Activated CD4-positive, alpha-beta T cell treated with anti-CD3 and anti-CD28 coated beads for 36 hours (primary cell): Measurements from ENCODE around the gene AADAC. TPM values are rescaled to one million over a fixed set of nuclear protein-coding genes. Genes with fewer than 3 reads are reported as not detected.
A peak's percentile ranks its signal among the peaks of the same experiment; 100 is the strongest.
"Not testable (repeated sequence)": the region's sequence is repeated elsewhere in the genome, so short reads cannot be mapped to it uniquely, and the experiment has no call there.

Experiments used
- ATAC-seq: fragments of 200-7000 bp; cut with Tn5 transposase; one replicate; pipeline ENCODE4 v1.10.0; 2021; ENCODE audit warnings: mild to moderate bottlenecking, moderate library complexity
- CTCF ChIA-PET: fragments of 350-600 bp; sonication (Branson Sonifier 250); formaldehyde crosslinking; loops from one replicate; lab custom pipeline; 2021; ENCODE audit warnings: antibody characterized with exemption; lab: Charles Lee
- POLR2A ChIA-PET: fragments of 350-600 bp; sonication (Branson Sonifier 250); formaldehyde crosslinking; loops from one replicate; lab custom pipeline; 2021; ENCODE audit warnings: antibody characterized with exemption, inconsistent platforms; lab: Charles Lee
- DNase-seq: peaks from one replicate; pipeline ENCODE4 v3.0.0-alpha.2; 2020
- H3K27ac Mint-ChIP-seq: one replicate; pipeline ENCODE4 v1.8.0; 2021; ENCODE audit warnings: mixed read lengths
- H3K27me3 Mint-ChIP-seq: one replicate; pipeline ENCODE4 v1.8.0; 2021; ENCODE audit warnings: mixed read lengths
- H3K36me3 Mint-ChIP-seq: one replicate; pipeline ENCODE4 v1.8.0; 2021; ENCODE audit warnings: low read depth, mixed read lengths
- H3K4me1 Mint-ChIP-seq: one replicate; pipeline ENCODE4 v1.8.0; 2021; ENCODE audit warnings: mixed read lengths
- H3K4me3 Mint-ChIP-seq: one replicate; pipeline ENCODE4 v1.8.0; 2021; ENCODE audit warnings: mild to moderate bottlenecking, moderate library complexity, mixed read lengths
- H3K9me3 Mint-ChIP-seq: one replicate; pipeline ENCODE4 v1.8.0; 2021; ENCODE audit warnings: low read depth, mixed read lengths
- intact Hi-C, 2 experiments: fragments of 100-400 bp; cut with DNase I in 1 of 2; cut with micrococcal nuclease in 1 of 2; formaldehyde crosslinking; loops; one replicate each; pipeline versions ENCODE4 v1.14.2 to v1.15.1; 2022 to 2024; cut with DNase I, micrococcal nuclease
- total RNA-seq, 2 experiments: library from RNA; stranded (reverse); gene quantifications; one replicate each; pipeline ENCODE4 v1.2.3, GENCODE V29; 2021

The AADAC gene
- total RNA-seq, 2 experiments from 2014 or later: not detected

DNA sequence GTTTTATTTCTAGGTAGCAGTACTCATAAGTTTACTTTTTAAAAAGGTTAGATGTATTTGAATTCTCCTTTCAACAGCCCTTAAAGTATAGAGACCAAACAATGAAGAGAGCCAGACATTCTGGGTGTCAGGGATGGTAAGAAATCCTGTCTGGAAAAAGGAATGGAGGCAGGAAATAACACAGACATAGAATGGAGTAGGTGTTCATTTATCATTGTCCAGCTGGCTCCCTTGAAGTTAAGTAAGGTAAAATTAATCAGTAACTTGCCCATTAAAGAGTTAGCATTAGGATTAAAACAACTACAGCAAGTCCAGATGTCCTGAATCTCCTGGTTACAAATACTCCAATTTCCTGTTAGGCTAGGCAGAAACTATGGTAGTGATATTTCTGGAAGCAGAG lies 46.0 kb downstream of the AADAC start:
- Mint-ChIP-seq H3K4me1 (no peaks in the 10 kb centered on the region), H3K9me3 (no peaks in the 10 kb centered on the region), H3K27me3 (peaks cover 2% of the 10 kb centered on the region), H3K4me3 (no peak overlapping the region), H3K36me3 (no peaks in the 10 kb centered on the region), H3K27ac (no peak overlapping the region)
- intact Hi-C loops: no loop called here
- CTCF ChIA-PET: interaction anchor here (1.3 to 1.5 kb wide), 2 partner anchors 17 to 21 kb away, joined by 3 to 6 read pairs; no protein-coding TSS in a partner anchor
- ATAC-seq: no peak
- no peak for DNase-seq
- POLR2A ChIA-PET: no interaction called here

DNA sequence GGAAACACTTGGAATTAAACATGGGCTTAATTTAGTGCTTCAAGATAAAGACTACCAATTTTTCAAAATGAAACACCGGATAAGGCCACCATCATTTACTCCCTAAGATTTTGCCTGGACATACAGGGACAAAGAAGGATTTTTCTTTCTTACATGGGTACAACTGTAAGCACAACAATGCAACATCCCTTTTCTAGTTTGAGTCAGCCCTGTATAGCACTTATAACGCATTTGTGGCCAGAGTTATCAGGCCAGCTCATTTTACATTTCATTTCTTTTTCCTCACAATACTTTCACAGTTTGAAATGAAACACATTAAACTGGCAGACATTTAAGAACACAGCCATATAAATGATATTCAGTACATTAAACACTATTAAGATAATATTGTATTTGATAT lies 49.7 kb downstream of the AADAC start:
- POLR2A ChIA-PET: no interaction called here

DNA sequence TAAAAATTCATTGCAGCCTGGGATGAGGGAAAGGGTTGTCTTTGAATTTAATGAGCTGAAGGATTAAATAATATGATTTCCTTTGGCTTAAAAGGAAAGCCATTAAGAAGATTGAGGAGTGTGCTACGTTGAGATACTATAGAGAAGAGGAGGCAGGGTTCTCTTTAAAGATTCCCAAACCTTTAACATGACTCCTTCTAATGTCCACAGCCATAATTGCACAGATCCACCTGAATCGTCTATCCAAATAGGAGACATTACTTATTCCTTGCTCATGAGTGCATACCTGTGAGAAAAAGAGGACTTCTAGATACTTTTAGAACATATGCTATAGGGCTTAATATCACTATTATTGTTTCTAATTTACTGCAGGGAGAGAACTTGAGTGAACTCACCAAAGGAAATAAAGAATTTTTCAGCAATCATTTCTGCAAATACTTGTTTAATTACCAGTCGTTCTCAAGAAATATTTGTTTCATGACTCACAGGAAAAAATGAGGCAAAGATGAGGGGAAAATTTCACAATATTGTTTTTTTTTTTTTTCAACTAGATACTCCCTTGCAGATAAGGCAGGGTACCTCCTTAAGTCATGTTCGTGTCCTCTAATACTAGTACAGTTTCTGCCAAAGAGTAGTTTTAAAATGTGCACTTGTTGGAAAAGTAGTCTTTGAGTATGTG lies 50.6 kb downstream of the AADAC start:
- no peaks in the 10 kb centered on the region for H3K4me1 Mint-ChIP-seq
- no peaks in the 10 kb centered on the region for H3K9me3 Mint-ChIP-seq
- no peak overlapping the region for H3K27ac Mint-ChIP-seq
- no peaks in the 10 kb centered on the region for H3K27me3 Mint-ChIP-seq
- intact Hi-C loops: no loop called here
- no peak for ATAC-seq
- ChIA-PET CTCF (interaction anchor here (0.9 kb wide), 1 partner anchor 26 kb away, joined by 3 read pairs; no protein-coding TSS in a partner anchor), POLR2A (no interaction called here)
- no peak overlapping the region for H3K4me3 Mint-ChIP-seq
- no peaks in the 10 kb centered on the region for H3K36me3 Mint-ChIP-seq
- no peak for DNase-seq

More for the DNA sequence above, 49.7 kb downstream of the AADAC start:
- Mint-ChIP-seq H3K4me3 (no peak overlapping the region), H3K4me1 (no peaks in the 10 kb centered on the region), H3K9me3 (no peaks in the 10 kb centered on the region), H3K27ac (no peak overlapping the region), H3K27me3 (no peaks in the 10 kb centered on the region), H3K36me3 (no peaks in the 10 kb centered on the region)
- CTCF ChIA-PET: interaction anchor here (0.9 kb wide), 2 partner anchors 25 to 911 kb away, joined by 3 read pairs; no protein-coding TSS in a partner anchor
- no peak for ATAC-seq
- intact Hi-C loops: no loop called here
- DNase-seq: no peak

DNA sequence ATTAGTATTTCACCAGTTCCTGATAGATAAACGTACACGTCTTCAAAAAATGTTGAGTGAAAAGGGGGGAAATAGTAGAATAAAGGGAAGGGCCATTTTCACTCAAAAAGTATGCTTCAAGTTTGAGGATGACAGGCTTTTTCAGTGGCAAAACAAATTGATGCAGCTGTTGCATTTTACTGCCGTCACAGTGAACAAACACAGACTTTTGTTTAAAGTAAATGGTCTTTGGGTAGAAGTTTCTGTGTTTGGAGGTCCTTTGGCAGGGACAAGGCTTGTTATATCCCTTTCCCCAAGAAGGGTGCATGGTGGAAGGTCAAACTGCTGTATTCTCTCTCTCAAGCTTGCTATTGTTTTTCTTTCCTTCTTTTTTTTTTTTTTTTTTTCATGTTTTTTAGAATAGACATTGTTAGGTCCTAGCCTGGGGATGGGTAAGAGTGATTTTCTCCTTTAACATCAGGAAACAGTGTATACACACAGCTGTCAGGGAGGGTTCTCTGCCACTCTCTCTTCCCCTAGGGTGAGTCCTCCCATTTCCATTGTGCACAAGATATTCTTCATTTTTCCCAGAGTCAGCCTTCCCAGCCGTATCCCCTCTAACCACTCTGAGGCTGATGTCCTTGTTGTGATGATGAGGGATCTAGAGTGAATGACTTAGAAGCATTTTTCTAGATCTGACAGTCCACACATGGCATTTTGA lies 52.9 kb downstream of the AADAC start:
- no peak for ATAC-seq
- no peak for DNase-seq
- intact Hi-C loops: no loop called here
- POLR2A ChIA-PET: interaction anchor here (0.6 kb wide), 1 partner anchor 630 kb away, joined by 3 read pairs; no protein-coding TSS in a partner anchor
- H3K27ac Mint-ChIP-seq: no peak overlapping the region
- H3K4me3 Mint-ChIP-seq: no peak overlapping the region
- CTCF ChIA-PET: no interaction called here
- H3K4me1 Mint-ChIP-seq: peaks cover 5% of the 10 kb centered on the region
- H3K9me3 Mint-ChIP-seq: no peaks in the 10 kb centered on the region
- H3K27me3 Mint-ChIP-seq: no peaks in the 10 kb centered on the region
- H3K36me3 Mint-ChIP-seq: no peaks in the 10 kb centered on the region

DNA sequence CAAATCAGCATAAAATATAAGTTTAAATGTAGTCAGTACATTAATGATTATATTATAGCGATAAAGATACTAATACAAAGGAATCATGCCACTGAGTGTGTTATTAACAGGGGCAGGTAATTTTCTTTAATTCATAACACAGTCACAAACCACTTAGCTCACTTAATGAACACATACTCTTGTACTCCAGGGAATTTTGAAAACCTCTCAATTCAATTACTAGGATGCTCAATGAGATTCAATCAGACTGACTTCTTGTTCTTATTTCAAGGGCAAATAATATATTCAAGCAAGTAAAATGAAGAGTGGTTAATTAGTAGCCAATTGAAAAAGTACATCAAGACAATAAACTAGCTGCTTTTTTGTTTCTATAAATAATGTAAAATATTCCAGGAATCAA lies 53.8 kb downstream of the AADAC start:
- Mint-ChIP-seq H3K36me3 (no peaks in the 10 kb centered on the region), H3K9me3 (no peaks in the 10 kb centered on the region)
- POLR2A ChIA-PET: interaction anchor here (0.6 kb wide), 2 partner anchors 629 to 648 kb away, joined by 3 to 6 read pairs; no protein-coding TSS in a partner anchor

DNA sequence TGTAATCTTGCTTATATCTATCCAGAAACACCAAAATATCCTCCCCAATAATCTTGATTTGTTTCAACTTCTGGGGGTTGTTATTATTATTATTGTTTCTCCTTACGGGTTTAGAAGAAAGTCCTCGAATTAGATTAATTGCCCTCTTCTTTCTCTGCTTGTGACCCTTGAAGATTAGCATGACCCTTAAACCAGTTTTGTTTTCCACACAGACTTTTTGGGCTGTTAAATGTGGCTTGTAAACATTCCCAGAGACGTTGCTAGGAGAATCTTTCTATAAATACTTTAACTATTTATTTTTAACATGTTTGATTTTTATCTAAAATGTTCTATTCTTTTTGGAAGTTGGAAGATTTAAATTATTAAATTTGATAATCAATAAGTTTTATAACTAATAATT lies 55.3 kb downstream of the AADAC start:
- DNase-seq (no peak), ATAC-seq (no peak)
- Mint-ChIP-seq H3K36me3 (no peaks in the 10 kb centered on the region), H3K27me3 (no peaks in the 10 kb centered on the region), H3K4me1 (peaks cover 7% of the 10 kb centered on the region), H3K9me3 (no peaks in the 10 kb centered on the region), H3K4me3 (no peak overlapping the region), H3K27ac (no peak overlapping the region)
- intact Hi-C loops: no loop called here
- CTCF ChIA-PET: interaction anchor here (0.8 kb wide), 1 partner anchor 32 kb away, joined by 3 read pairs; no protein-coding TSS in a partner anchor
- POLR2A ChIA-PET: no interaction called here

More for the DNA sequence above, 53.8 kb downstream of the AADAC start:
- DNase-seq: no peak
- Mint-ChIP-seq H3K27ac (no peak overlapping the region), H3K27me3 (no peaks in the 10 kb centered on the region), H3K4me3 (no peak overlapping the region), H3K4me1 (peaks cover 7% of the 10 kb centered on the region)
- intact Hi-C loops: no loop called here
- no peak for ATAC-seq
- CTCF ChIA-PET: interaction anchor here (0.7 to 0.8 kb wide), 2 partner anchors 10 to 54 kb away, joined by 3 read pairs; no protein-coding TSS in a partner anchor

DNA sequence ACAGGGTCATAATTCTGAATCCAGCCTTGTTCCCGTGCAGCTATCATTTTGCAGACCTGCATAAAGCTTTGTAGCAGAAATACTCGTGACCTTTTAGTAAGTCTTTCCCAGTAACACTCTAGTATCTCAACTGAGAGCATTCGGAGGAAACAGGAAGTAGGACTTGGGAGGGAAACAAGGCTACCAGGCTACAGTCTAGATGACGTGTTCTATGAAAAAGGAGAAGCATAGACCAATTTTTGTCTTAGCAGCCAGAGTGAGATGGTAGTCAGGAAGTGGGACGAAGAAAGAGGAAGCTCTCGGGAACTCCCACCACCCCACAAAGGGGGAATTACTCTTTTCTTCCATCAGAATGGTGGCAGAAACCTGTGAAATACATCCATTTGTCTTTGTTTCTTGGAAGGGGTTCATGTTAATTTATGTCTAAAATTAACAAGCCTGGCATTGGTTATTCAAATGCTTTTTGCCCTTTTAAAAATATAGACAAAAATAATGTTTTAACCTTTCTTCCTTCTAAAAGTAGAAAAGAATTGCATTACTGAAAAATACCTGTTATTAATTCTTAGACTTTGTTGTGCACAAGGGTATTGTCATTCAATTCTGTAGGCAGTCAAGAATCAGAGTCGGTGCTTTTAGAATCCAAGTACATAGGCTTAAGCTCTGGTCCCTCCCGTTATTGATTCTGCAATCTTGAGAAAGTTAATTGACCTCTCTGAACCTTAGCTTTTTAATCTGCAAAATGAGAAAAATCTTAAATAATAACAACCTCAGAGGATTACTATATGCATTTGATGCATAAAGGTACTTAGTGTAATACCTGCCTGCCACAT lies 57.9 kb downstream of the AADAC start:
- ATAC-seq: peak; percentile 36
- peaks cover 3% of the 10 kb centered on the region for H3K27me3 Mint-ChIP-seq
- intact Hi-C loops: no loop called here
- no peaks in the 10 kb centered on the region for H3K9me3 Mint-ChIP-seq
- POLR2A ChIA-PET: no interaction called here
- no peaks in the 10 kb centered on the region for H3K36me3 Mint-ChIP-seq
- DNase-seq: no peak
- H3K4me1 Mint-ChIP-seq: peaks cover 12% of the 10 kb centered on the region
- no peak overlapping the region for H3K27ac Mint-ChIP-seq
- CTCF ChIA-PET: interaction anchor here (0.5 to 0.7 kb wide), 3 partner anchors 140 to 431 kb away, joined by 3 read pairs; no protein-coding TSS in a partner anchor
- no peak overlapping the region for H3K4me3 Mint-ChIP-seq

DNA sequence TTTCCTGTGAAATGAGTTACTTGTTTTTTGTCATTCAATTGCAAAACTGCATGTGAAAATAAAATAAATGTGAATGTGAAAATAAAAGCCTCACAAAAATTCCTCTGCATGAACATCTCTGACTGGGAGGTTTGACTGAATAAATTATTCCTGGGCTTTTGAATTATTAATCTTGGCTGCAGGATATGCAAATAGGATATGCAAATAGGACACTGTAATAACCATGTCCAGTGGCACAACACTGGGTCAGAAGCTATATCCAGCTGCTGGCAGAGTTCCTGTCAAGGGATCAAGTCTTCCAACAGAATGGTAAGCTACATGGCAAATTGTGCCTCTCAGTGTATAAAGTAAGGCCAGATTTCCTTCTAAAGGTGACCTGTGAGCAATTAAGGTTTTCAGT lies 59.5 kb downstream of the AADAC start, which contains the start of gene SUCNR1:
TSS of gene SUCNR1 (plus strand) at position 246 of the 400 bp plus-strand sequence. CDS start 6,250 bp downstream, outside the sequence.
- Mint-ChIP-seq H3K36me3 (no peaks in the 10 kb centered on the region), H3K9me3 (no peaks in the 10 kb centered on the region), H3K4me1 (peaks cover 12% of the 10 kb centered on the region), H3K27me3 (peaks cover 3% of the 10 kb centered on the region), H3K4me3 (no peak within 1 kb of the TSS), H3K27ac (no peak within 1 kb of the TSS)
- intact Hi-C loops: no loop called here
- CTCF ChIA-PET: no interaction called here
- POLR2A ChIA-PET: no interaction called here
- no peak for DNase-seq
- no peak for ATAC-seq

DNA sequence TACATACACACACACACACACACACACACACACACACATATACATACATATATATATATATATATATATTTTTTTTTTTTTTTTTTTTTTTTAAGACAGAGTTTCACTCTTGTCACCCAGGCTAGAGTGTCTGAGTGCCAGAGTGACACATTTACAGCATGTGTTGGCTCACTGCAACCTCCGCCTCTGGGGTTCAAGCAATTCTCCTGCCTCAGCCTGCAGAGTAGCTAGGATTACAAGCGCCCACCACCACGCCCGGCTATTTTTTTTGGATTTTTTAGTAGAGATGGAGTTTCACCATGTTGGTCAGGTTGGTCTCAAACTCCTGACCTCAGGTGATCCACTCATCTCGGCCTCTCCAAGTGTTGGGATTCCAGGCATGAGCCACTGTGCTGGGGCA lies 60.2 kb downstream of the AADAC start:
- POLR2A ChIA-PET, intact Hi-C loops, CTCF ChIA-PET, ATAC-seq, H3K36me3 Mint-ChIP-seq, DNase-seq, H3K27me3 Mint-ChIP-seq, H3K27ac Mint-ChIP-seq, H3K4me3 Mint-ChIP-seq, H3K9me3 Mint-ChIP-seq: not testable (repeated sequence)
- H3K4me1 Mint-ChIP-seq: peaks cover 12% of the 10 kb centered on the region

DNA sequence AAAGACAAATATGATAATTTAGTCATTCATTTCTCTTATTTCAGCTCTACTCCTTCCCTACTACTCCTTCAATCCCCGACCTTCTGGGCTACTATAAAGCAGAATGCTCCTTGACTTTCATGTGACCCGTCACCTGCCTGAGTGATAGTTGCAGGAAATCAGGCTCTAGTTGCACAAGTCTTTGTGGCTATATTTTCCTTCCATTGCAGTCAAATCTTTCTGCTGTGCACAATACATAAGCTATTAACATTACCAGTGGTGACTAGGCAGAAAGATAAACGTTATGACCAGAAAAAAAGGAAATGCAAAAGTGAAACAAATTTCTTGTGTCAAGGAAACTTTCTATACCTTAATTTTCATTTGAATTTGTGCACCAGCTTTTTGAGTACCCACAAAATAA lies 61.8 kb downstream of the AADAC start:
- ATAC-seq: no peak
- POLR2A ChIA-PET: no interaction called here
- CTCF ChIA-PET: interaction anchor here (0.8 kb wide), 1 partner anchor 36 kb away, joined by 3 read pairs; no protein-coding TSS in a partner anchor

DNA sequence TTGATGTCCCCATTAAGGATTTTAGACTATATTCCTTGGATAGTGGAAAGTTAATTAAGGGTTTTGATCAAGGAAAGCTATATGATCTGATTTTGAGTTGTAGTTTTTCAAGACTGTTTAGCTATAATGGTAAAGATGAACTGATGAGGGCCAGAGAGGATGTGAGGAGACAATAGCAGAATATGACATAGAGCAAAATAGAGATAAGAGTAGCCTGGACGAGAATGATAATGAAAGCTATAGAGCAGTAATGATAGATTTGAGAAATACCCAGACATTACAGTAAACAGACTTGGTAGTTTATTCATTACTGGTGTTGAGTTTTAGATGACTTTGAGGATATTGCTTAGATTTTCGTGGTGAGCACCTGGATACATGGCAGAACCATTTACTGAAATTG lies 63.4 kb downstream of the AADAC start:
- POLR2A ChIA-PET: no interaction called here
- Mint-ChIP-seq H3K27me3 (peaks cover 3% of the 10 kb centered on the region), H3K4me3 (no peak overlapping the region), H3K36me3 (no peaks in the 10 kb centered on the region), H3K27ac (no peak overlapping the region), H3K4me1 (peaks cover 9% of the 10 kb centered on the region), H3K9me3 (no peaks in the 10 kb centered on the region)
- DNase-seq (no peak), ATAC-seq (no peak)
- CTCF ChIA-PET: interaction anchor here (1.2 kb wide), 1 partner anchor 17 kb away, joined by 3 read pairs; no protein-coding TSS in a partner anchor
- intact Hi-C loops: no loop called here

More for the DNA sequence above, 61.8 kb downstream of the AADAC start:
- Mint-ChIP-seq H3K4me3 (no peak overlapping the region), H3K27me3 (peaks cover 3% of the 10 kb centered on the region), H3K4me1 (peaks cover 16% of the 10 kb centered on the region), H3K27ac (no peak overlapping the region), H3K9me3 (no peaks in the 10 kb centered on the region), H3K36me3 (no peaks in the 10 kb centered on the region)
- intact Hi-C loops: no loop called here
- no peak for DNase-seq
